D721Med (cell line): ENCODE measurements around the gene CHAMP1.
"Not testable (repeated sequence)": the region's sequence is repeated elsewhere in the genome, so short reads cannot be mapped to it uniquely, and the experiment has no call there.

Source experiments
- DNase-seq: peaks from one replicate; pipeline ENCODE4 v3.0.0; 2011; ENCODE audit warnings: low spot score; ENCODE audit not compliant: insufficient read length
- FAIRE-seq: peaks from 2 replicates; lab custom pipeline; 2011; peaks lifted over from hg19 to GRCh38; lab: Jason Lieb, UNC
- TF ChIP-seq, protein P1 (sequence below): IDR thresholded peaks from 2 replicates; pipeline ENCODE4 v1.5.1; 2012; ENCODE audit warnings: mild to moderate bottlenecking, control low read depth; ENCODE audit not compliant: insufficient read depth; ENCODE audit errors: missing control alignments

The CHAMP1 gene

DNA sequence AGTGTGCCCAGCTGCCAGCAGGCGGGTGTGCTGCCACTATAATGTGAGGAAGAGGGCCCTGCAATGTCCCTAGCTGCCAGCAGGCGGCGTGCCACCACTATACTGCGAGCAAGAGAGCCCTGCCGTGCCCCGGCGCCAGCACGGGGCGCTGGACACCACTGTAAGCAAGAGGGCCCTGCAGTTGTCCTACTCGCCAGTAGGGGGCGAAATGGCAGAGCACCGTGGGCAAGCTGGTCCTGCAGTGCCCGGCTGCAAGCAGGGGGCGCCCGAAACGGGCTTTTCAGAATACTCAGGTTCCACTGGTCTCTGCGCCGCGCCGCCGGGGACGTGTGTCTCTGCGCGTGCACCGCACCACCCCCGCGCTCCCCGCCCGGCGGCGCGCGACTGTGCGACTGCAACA, 38.5 kb downstream of the CHAMP1 start:
- not testable (repeated sequence) for FAIRE-seq, DNase-seq
- TF ChIP-seq, protein P1, sequence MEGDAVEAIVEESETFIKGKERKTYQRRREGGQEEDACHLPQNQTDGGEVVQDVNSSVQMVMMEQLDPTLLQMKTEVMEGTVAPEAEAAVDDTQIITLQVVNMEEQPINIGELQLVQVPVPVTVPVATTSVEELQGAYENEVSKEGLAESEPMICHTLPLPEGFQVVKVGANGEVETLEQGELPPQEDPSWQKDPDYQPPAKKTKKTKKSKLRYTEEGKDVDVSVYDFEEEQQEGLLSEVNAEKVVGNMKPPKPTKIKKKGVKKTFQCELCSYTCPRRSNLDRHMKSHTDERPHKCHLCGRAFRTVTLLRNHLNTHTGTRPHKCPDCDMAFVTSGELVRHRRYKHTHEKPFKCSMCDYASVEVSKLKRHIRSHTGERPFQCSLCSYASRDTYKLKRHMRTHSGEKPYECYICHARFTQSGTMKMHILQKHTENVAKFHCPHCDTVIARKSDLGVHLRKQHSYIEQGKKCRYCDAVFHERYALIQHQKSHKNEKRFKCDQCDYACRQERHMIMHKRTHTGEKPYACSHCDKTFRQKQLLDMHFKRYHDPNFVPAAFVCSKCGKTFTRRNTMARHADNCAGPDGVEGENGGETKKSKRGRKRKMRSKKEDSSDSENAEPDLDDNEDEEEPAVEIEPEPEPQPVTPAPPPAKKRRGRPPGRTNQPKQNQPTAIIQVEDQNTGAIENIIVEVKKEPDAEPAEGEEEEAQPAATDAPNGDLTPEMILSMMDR, result peak; percentile 17

DNA sequence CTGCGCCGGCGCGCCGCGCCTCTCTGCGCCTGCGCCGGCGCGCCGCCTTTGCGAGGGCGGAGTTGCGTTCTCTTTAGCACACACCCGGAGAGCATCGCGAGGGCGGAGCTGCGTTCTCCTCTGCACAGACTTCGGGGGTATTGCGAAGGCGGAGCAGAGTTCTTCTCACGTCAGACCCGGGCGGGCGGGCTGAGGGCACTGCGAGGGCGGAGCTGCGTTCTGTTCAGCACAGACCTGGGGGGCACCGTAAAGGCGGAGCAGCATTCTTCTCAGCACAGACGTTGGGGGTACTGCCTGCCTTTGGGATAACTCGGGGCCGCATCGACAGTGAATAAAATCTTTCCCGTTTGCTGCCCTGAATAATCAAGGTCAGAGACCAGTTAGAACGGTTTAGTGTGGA, 39.1 kb downstream of the CHAMP1 start:
- not testable (repeated sequence) for DNase-seq, FAIRE-seq
